Fibroblast of pulmonary artery (primary cell): ENCODE measurements around the gene SLC44A5.

Source experiments
- DNase-seq: peaks from one replicate; pipeline ENCODE4 v3.0.0-alpha.2; 2010; ENCODE audit warnings: low read depth
- H3K4me3 ChIP-seq: replicated peaks from 2 replicates; pipeline ENCODE4 v1.5.1; 2011; ENCODE audit warnings: low read depth, mild to moderate bottlenecking, control low read depth, low read length, moderate library complexity
- CTCF ChIP-seq: IDR thresholded peaks from 2 replicates; pipeline ENCODE4 v1.5.1; 2011; ENCODE audit warnings: mild to moderate bottlenecking, control low read depth, low read length, inconsistent platforms; ENCODE audit errors: missing control alignments

The SLC44A5 gene

GRCh38 chr1:75431843-75432242 lies 179.1 kb downstream of the SLC44A5 start:
- no peak overlapping the region for H3K4me3 ChIP-seq
- TF ChIP-seq CTCF: no peak
- no peak for DNase-seq

- DNase-seq: peak; percentile 1
- no peak overlapping the region for H3K4me3 ChIP-seq
- TF ChIP-seq CTCF: no peak
Measured at GRCh38 chr1:75430526-75430925, 180.4 kb downstream of the SLC44A5 start.

- no peak for DNase-seq
- no peak for TF ChIP-seq CTCF
Measured at GRCh38 chr1:75426688-75427087, 184.2 kb downstream of the SLC44A5 start.

GRCh38 chr1:75425001-75425650 lies 185.8 kb downstream of the SLC44A5 start:
- no peak for TF ChIP-seq CTCF
- DNase-seq: no peak
- H3K4me3 ChIP-seq: no peak overlapping the region

More at GRCh38 chr1:75426688-75427087, 184.2 kb downstream of the SLC44A5 start:
- no peak overlapping the region for H3K4me3 ChIP-seq

- no peak for TF ChIP-seq CTCF
- no peak for DNase-seq
- H3K4me3 ChIP-seq: no peak overlapping the region
Measured at GRCh38 chr1:75423616-75424015, 187.3 kb downstream of the SLC44A5 start.

- H3K4me3 ChIP-seq: no peak overlapping the region
- TF ChIP-seq CTCF: no peak
- no peak for DNase-seq
Measured at GRCh38 chr1:75423136-75423535, 187.8 kb downstream of the SLC44A5 start.

GRCh38 chr1:75421371-75421770 lies 189.5 kb downstream of the SLC44A5 start:
- no peak overlapping the region for H3K4me3 ChIP-seq
- TF ChIP-seq CTCF: no peak
- no peak for DNase-seq
